Nephron progenitor cell (in vitro differentiated cells): ENCODE data around the gene CHRNA1.

ENCODE experiments used
- DNase-seq: peaks from one replicate; pipeline ENCODE4 v3.0.0; 2021
- H3K27ac Mint-ChIP-seq: 2 replicates; pipeline ENCODE4 v1.8.0; 2021; ENCODE audit warnings: mild to moderate bottlenecking, moderate library complexity, mixed read lengths
- H3K27me3 Mint-ChIP-seq: 2 replicates; pipeline ENCODE4 v1.8.0; 2021; ENCODE audit warnings: mild to moderate bottlenecking, low read depth, mixed read lengths; ENCODE audit not compliant: poor library complexity
- H3K36me3 Mint-ChIP-seq: 2 replicates; pipeline ENCODE4 v1.8.0; 2021; ENCODE audit warnings: low read depth, mixed read lengths
- H3K4me1 Mint-ChIP-seq: 2 replicates; pipeline ENCODE4 v1.8.0; 2021; ENCODE audit warnings: mixed read lengths
- H3K4me3 Mint-ChIP-seq: 2 replicates; pipeline ENCODE4 v1.8.0; 2021; ENCODE audit warnings: mild to moderate bottlenecking, moderate library complexity, mixed read lengths
- H3K9me3 Mint-ChIP-seq: 2 replicates; pipeline ENCODE4 v1.8.0; 2021; ENCODE audit warnings: mild to moderate bottlenecking, moderate library complexity, mixed read lengths
- TF ChIP-seq, protein P1 (sequence below): fragments of 200-600 bp; sonication (generic); IDR thresholded peaks from 2 replicates; pipeline ENCODE4 v1.5.0; 2021; ENCODE audit warnings: antibody characterized with exemption

Gene CHRNA1

DNA sequence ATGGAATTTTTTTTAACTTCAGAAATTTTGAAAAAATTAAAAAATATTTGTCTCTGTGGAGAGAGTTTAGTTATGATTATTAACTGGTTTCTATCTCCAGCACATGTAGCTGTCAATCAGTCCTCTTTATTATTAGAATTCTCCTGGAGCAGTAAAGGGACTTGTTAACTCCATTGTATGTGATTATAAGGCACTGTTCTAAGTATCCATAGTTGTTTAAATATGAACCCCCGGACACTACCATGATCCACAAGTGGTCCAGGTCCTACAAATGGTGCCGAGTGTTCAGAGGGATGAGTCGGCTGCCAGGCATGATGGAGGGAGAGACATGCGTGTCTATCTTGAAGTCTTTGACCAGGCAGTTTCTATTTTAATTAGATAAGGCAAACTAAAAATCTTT, 492 bp downstream of the CHRNA1 start:
- no peak overlapping the region for H3K4me3 Mint-ChIP-seq
- no peak overlapping the region for H3K27ac Mint-ChIP-seq
- H3K4me1 Mint-ChIP-seq = peaks cover 76% of the 10 kb centered on the region
- no peaks in the 10 kb centered on the region for H3K9me3 Mint-ChIP-seq
- DNase-seq = no peak
- H3K36me3 Mint-ChIP-seq = no peaks in the 10 kb centered on the region
- TF ChIP-seq, protein P1, sequence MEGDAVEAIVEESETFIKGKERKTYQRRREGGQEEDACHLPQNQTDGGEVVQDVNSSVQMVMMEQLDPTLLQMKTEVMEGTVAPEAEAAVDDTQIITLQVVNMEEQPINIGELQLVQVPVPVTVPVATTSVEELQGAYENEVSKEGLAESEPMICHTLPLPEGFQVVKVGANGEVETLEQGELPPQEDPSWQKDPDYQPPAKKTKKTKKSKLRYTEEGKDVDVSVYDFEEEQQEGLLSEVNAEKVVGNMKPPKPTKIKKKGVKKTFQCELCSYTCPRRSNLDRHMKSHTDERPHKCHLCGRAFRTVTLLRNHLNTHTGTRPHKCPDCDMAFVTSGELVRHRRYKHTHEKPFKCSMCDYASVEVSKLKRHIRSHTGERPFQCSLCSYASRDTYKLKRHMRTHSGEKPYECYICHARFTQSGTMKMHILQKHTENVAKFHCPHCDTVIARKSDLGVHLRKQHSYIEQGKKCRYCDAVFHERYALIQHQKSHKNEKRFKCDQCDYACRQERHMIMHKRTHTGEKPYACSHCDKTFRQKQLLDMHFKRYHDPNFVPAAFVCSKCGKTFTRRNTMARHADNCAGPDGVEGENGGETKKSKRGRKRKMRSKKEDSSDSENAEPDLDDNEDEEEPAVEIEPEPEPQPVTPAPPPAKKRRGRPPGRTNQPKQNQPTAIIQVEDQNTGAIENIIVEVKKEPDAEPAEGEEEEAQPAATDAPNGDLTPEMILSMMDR = no peak
- H3K27me3 Mint-ChIP-seq = no peaks in the 10 kb centered on the region

- TF ChIP-seq, protein P1 = no peak
- Mint-ChIP-seq H3K4me1 (peaks cover 68% of the 10 kb centered on the region), H3K4me3 (no peak overlapping the region), H3K27ac (peak overlapping the region; percentile 64), H3K9me3 (no peaks in the 10 kb centered on the region), H3K36me3 (no peaks in the 10 kb centered on the region), H3K27me3 (no peaks in the 10 kb centered on the region)
- no peak for DNase-seq
These were observed 1.8 kb downstream of the CHRNA1 start for GRCh38 chr2:174762464-174762863.

DNA sequence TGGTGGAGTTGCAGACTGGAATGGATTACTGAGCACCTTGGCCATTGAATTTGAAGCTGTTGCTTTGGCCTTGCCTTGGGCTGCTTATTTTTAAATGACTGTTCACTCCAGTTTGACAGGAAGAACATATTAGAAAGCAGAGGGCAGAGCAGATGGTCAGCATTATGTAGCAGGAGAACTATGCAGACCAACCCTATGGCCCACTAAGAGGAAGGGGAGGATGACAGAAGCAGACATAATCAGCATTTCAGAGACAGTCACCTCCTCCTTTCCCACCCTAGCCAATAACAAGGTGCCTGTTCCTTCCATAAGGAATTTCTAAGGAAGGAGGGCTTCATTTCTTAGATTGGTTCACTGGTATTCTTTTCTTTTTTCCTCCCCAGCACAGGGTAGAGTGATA, 2.4 kb downstream of the CHRNA1 start:
- no peak for DNase-seq
- Mint-ChIP-seq H3K36me3 (no peaks in the 10 kb centered on the region), H3K9me3 (no peaks in the 10 kb centered on the region), H3K4me1 (peaks cover 64% of the 10 kb centered on the region), H3K27me3 (no peaks in the 10 kb centered on the region), H3K27ac (peak overlapping the region; percentile 85), H3K4me3 (peak overlapping the region; percentile 28)
- TF ChIP-seq, protein P1 = no peak

GRCh38 chr2:174760845-174761473, 3.3 kb downstream of the CHRNA1 start:
- Mint-ChIP-seq H3K4me3 (peak overlapping the region; percentile 3), H3K27ac (peak overlapping the region; percentile 55), H3K9me3 (no peaks in the 10 kb centered on the region), H3K36me3 (no peaks in the 10 kb centered on the region), H3K4me1 (peaks cover 72% of the 10 kb centered on the region), H3K27me3 (no peaks in the 10 kb centered on the region)
- TF ChIP-seq, protein P1 = no peak
- no peak for DNase-seq

DNA sequence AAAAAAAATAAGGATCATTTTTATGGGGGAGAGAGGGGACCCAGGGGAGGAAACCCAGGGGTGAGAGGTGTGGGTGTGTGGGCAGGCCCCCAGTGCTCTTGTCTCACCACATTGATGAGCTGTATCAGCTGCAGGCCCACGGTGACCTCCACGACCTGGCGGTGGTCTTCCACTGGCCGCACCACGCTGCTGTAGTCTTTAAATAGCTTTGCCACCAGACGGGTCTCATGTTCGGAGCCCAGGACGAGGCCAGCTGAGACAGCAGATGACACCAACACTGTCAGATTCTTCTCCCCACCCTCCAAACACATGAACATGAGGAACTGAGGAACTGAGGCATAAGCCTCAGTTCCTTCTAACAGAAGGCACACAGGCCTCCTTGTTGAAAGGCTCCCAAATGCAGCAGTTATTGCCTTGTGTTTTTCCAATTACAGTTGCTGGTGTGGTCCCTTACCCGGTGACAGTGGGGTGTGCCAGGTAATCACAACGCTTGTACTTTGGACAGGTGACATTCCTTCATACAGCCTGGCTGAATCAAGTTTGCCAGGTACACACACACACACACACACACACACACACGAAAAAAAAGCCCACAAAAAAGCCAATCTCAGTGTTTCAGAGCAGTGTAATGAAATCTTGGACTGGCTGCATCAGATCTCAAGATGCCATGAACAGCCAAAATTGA, 4.7 kb downstream of the CHRNA1 start:
- TF ChIP-seq, protein P1 = no peak
- no peak overlapping the region for H3K4me3 Mint-ChIP-seq
- no peaks in the 10 kb centered on the region for H3K36me3 Mint-ChIP-seq
- H3K9me3 Mint-ChIP-seq = no peaks in the 10 kb centered on the region
- no peaks in the 10 kb centered on the region for H3K27me3 Mint-ChIP-seq
- no peak overlapping the region for H3K27ac Mint-ChIP-seq
- DNase-seq = no peak
- H3K4me1 Mint-ChIP-seq = peaks cover 61% of the 10 kb centered on the region

GRCh38 chr2:174756743-174757142, 7.5 kb downstream of the CHRNA1 start:
- Mint-ChIP-seq H3K4me1 (peaks cover 38% of the 10 kb centered on the region), H3K9me3 (no peaks in the 10 kb centered on the region), H3K36me3 (no peaks in the 10 kb centered on the region), H3K27ac (peak overlapping the region; percentile 27), H3K4me3 (no peak overlapping the region), H3K27me3 (no peaks in the 10 kb centered on the region)
- no peak for DNase-seq
- TF ChIP-seq, protein P1 = no peak
